Measurements from ENCODE around the gene SLC6A9.

SLC6A9 gene

DNA sequence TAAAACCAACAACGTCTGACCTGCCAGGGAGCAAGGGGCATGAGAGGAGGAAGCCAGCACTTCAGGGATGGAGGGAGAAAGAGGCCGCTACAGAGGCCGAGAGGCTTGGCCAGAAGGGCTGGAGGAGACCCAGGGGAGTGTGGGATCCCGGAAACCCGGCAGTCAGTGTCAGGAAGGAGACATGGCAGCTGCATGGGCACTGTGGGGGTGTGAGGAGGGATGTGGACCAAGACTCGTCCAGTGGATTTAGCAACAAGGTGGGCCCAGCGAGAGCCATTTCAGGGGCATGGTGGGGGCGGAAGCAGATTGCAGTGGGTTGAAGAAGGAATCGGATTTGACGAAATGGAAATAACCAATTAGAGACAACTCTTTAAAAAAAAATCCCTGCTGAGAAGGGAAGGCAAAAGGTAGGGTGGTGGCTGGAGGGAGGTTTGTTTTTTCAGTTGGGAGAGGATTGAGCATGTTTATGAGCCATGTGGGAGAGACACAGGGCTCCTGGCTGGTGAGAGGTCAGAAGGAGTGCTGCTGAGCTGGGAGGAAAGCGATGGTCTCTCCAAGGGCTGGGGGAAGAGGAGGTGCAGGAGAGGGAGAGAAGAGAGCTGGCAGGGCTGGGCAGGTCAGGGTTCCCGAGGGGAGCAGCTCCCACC is 47.9 kb downstream of the SLC6A9 start:
- no peak for DNase-seq (ENCODE audit: low read depth, low spot score)

DNA sequence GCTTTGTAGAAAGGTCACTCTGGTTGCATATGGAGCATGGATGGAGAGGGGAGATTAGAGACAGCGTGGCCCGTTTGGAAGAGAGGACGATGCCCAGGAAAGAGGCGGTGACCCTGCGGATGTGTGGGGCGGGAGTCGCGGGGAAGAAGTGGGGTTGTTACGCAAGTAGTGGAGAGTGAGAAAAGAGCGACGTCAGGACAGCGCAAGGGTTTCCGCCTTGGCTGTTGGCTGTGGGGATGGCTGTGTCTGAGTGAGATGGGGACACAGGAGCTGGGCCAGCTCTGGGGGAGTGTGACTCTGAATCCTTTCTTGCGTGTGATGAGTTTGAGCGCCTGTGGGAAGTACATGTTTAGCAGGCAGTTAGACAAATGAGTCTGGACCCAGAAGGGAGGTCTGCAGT is 48.5 kb downstream of the SLC6A9 start:
- no peak for DNase-seq (ENCODE audit: low read depth, low spot score)

DNA sequence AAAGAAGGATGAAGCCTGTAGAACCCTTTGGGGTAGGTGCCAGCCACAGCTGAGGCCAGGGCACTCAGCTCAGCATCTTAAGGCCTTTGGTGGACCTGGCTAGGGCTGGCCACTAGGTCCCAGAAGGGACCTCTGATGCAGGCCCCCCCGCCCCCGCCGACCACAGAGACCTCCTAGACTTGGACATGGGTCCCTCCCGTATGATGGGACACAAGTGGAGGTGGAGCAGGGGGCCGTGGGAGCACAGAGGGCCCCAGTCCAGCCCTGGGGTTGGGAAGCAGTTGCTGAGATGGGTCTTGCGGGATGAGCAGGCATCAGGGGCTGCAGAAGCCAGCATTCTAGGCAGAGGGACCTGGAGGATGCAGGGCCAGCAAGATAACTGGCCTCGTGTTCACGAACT is 49.0 kb downstream of the SLC6A9 start:
- DNase-seq (ENCODE audit: low read depth, low spot score) = no peak

DNA sequence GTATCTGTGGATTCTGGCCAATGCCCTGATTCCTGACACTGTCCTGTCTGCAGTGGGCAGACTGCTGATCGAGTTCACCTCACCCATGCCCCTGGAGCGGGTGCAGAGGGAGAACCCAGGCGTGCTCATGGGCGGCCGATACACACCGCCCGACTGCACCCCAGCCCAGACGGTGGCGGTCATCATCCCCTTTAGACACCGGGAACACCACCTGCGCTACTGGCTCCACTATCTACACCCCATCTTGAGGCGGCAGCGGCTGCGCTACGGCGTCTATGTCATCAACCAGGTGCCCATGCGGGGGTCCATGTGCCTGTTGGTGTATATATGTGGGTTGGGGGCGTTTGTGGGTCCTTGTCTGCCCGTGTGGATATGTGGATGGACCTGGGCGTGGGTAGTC is 49.6 kb downstream of the SLC6A9 start:
- DNase-seq (ENCODE audit: low read depth, low spot score) = no peak

DNA sequence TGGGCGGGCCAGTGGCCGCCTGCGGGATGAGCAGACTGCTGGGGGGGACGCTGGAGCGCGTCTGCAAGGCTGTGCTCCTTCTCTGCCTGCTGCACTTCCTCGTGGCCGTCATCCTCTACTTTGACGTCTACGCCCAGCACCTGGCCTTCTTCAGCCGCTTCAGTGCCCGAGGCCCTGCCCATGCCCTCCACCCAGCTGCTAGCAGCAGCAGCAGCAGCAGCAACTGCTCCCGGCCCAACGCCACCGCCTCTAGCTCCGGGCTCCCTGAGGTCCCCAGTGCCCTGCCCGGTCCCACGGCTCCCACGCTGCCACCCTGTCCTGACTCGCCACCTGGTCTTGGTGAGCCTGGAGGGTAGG is 50.1 kb downstream of the SLC6A9 start:
- no peak for DNase-seq (ENCODE audit: low read depth, low spot score)

DNA sequence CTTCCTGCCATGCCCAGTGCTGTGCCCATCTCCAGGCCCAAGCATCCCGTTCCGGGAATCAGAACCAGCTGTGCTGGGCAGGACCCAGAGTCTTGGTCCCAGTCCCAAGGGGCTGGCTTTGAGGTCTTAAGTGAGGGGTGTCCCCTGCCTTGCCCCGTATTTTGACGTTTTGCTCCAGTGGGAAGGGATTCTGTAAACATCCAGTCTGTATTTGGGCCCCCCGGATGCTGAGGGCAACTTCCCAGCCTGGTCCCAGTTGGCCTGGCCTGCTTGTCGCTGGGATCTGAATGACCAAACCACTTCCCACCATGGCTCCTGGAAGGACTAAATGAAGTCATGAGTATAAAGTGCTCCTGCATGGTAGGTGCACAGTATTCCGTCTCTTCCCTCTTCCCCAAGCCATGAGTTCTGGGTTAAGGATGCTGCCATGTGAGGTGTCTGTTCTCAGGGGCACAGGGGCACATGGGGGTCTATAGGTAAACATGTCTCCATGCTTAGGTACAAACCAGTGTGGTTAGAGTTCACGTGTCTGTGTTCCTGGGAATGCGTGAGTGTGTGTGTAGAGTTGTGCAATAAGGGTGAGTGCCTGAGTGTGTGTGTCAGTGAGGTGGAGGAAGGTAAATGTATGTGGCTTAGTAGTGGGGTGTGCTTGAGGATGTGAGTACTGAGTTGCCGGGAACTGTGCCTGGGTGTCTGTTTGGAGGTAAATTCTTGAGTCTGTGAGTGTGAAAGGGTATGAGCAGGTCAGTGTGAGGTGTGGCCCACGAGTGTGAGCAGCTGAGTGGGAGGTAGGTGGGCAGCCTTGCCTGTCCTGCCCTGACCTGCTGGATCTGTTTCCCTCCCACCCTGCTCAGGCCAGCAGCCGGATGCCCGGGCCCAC is 50.8 kb downstream of the SLC6A9 start:
- no peak for DNase-seq (ENCODE audit: low read depth, low spot score)

DNA sequence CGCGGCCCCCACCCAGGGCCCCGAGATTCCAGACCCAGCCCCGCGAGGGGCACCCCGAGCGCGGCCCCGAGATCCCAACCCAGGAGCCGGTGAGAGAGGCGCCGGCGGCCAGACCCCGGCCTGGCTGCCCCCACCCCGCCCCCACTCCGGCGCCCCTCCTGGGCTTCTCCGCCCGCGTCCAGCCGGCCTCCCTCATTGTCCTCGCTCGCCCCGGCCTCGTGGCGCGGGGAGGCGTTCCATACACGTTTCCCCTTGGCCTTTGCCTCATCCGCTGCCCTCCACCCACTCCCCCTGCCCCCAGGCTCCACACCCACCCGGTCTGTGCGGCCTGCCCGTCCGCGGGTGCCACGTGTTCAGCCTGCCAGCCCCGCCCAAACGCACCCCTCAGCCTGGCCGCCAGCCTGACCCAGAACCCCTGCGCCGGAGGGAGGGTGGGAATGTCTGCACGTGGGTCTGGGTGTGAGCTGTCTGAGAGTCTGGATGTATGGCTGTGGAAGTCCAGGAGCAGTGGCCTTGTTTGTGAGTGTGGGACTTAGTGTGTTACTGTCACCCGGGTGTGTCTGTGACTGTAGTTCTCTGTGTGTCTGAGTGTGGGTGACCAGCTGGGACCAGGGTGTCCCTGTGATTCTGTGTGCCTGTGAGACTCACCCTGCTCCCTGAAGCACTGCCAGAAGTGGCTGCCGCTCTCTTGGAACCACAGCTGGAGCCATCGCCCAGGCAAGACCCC is 51.6 kb downstream of the SLC6A9 start:
- DNase-seq (ENCODE audit: low read depth, low spot score) = peak; percentile 75

DNA sequence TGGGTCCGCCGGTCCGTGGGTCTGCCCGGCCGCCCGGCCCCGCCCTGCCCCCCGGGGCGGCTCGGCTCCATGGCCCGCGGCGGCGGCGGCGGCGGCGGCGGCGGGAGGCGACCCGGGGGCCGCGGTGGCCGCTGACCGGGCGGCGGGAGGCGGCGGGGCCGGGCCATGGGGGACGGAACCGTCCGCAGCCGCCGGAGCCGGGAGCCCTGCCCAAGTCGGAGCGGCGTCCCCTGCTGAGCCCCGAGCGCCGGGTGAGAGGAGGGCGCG is 52.1 kb downstream of the SLC6A9 start:
- peak; percentile 27 for DNase-seq (ENCODE audit: low read depth, low spot score)

DNA sequence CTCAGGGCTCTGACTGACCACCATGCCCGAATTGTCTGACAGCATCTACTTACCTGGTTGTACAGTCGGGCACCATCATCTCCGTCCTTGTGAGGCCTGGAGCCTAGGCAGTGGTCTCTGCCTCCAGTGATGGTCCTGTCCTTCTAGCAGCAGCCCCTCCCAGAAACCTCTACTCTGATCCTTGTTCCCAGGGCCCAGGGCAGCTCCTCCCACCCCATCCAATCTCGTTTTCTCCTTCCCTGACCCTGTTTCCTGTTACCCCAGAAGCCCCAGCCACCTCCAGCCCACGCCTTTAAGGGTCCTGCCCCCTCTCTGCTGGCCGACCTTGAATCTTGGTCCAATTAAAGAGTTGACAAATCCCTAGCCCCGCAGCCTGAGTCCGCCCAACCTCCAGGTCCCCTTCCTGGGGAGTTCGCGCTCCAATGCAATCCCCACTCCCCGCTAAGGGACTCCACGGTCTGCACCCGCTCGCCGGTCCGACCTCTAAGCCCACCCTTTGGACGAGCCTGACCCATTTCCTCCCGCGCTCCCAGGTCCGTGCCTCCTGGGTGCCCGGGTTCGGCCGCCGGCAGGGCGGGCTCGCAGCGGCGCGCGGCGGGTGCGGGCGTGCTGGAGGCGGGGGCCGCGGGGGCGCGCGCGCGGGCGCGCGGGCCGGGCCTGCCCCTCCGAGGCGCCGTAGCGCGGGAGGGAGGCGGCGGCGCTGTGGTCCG is 52.6 kb downstream of the SLC6A9 start, which contains the start of gene B4GALT2:
TSS of gene B4GALT2 (plus strand) at position 660 of the 710 bp plus-strand sequence. CDS start 1,951 bp downstream, outside the sequence.
- peak; percentile 76 for DNase-seq (ENCODE audit: low read depth, low spot score)

DNA sequence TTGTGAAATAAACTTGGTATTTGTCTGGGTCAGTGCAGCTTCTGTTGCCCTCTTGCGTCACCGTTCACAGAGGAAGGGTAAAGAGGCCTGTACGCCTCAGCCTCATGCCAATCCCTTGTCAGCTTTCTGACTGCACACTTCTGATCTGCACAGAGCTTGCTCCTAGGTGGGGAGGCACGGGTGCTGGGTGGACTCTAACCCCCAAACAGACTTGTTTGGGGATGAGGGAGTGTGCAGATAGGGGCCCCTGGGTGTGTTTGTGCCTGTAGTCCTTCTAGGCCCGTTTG is 53.1 kb downstream of the SLC6A9 start:
- DNase-seq (ENCODE audit: low read depth, low spot score) = no peak

DNA sequence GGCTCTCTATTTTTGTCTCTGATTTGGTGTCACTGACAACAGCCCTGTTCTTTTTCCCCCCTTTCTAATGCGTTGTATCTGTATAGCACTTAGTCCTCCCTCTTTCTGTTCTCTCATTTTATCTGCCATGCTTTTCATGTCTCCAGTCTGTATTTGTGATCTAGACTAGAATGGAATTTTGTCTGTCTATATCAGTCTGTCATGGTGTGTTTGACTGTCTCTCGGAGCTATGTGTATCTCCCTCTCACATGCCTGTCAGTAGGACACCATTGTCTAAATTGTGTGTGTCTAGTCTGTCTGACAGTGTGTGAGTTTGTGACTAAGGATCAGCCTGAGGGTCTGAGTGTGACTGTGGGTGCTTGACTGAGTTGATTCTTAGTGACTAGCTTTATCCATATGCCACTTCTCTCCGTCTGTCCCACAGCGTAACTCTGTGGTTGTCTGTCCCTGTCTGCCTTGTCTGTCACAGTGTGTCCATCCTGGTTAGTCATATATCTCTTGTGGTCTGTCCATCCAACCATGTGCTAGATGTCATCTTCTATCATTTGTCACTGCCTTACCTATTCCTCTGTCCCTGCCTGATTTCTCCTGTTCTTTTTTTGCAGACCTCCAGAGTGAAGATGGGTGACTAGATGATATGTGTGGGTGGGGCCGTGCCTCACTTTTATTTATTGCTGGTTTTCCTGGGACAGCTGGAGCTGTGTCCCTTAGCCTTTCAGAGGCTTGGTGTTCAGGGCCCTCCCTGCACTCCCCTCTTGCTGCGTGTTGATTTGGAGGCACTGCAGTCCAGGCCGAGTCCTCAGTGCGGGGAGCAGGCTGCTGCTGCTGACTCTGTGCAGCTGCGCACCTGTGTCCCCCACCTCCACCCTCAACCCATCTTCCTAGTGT is 53.6 kb downstream of the SLC6A9 start:
- no peak for DNase-seq (ENCODE audit: low read depth, low spot score)

DNA sequence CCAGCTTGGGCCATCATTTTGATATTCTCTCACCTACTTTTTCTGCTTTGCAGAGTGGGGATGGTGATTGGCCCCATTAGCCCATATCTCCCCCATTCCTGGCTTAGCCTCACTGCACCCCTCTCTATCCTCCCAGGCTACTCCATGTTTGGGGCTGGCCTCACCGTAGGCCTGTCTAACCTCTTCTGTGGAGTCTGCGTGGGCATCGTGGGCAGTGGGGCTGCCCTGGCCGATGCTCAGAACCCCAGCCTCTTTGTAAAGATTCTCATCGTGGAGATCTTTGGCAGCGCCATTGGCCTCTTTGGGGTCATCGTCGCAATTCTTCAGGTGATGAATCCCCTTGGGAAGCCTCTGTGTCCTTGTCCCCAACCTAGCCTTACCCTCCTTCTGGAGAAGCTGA is 54.4 kb downstream of the SLC6A9 start:
- no peak for DNase-seq (ENCODE audit: low read depth, low spot score)

DNA sequence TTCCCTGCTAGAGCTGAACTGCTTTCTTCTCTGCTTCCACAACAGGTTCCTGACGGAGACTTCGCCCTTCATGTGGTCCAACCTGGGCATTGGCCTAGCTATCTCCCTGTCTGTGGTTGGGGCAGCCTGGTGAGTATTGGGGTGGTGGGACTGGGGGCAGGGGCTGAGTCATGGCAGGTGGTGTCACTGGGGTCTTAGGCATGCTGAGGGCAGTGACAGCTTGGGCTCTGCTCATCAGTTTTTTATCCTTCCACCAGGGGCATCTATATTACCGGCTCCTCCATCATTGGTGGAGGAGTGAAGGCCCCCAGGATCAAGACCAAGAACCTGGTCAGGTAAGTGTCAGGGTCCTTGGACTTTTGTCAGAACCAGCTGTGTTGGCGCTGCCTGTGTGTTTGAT is 55.2 kb downstream of the SLC6A9 start:
- DNase-seq (ENCODE audit: low read depth, low spot score) = no peak

DNA sequence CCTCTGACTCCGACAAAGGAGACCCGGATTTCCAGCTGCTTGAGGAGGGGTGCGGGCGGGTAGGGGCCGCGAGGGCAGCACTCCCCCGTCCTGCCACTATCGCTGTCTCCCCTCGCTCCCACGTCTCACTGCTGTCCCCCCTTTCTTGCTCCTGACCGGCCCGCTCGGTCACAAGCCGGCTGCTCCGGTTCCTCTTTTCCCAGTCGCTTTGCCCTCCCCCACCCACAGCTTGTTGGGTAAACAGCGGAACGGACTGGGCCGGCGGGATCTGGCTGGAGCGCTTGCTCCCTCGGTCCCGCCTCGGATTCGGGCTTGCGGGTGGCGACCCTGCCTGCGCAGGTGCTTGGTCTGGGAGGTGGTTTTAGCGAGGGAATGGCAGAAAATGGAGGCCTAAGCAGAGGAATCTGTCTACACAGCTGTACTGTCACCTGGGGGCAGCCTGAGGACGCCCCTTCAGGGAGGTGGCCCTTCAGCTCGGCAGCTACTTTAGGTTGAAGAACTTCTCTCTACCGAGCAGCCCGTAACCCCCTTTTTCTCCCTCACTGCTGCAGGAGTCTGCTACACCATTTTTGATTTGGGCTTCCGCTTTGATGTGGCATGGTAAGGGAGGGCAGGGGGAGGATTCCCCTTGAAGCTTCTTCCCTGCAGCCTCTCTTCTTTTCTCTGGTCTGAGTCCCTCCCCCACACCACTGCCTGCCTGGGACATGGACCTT is 55.9 kb downstream of the SLC6A9 start:
- peak; percentile 47 for DNase-seq (ENCODE audit: low read depth, low spot score)

DNA sequence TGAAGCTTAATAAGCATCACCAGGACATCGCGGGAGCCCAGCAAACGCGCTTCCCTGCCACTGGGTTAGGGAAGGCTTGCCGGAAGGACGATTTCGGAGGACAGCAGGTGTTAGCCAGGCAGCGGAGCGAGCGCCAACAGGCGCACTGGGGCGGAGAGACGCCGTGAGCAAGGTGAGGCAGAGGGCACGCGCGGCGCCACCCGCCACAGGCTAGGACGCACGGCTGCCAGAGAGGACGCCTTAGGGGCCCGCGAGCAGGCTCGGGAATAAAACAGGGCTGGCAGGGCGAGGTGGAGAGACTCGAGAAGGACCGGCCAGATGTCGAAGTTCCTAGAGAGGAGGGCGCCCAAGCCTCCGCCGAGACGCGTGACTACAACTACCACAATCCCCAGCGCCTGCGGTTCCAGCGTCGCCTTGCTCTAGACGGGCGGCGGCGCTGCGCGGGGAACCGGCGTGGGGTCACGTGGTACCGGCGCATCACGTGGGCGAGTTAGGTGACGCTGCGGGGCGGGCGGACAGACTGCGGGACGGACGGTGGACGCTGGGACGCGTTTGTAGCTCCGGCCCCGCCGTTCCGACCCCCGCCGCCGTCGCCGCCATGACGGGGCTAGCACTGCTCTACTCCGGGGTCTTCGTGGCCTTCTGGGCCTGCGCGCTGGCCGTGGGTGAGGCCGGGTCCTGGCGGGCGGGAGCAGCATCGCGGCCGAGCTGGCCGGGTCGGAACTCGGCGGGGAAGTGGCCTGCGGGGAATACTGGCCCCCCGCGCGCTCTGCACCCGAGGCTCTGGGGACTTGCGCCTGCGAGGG is 56.6 kb downstream of the SLC6A9 start, which contains the start of gene ATP6V0B:
TSS of gene ATP6V0B (plus strand) at position 518 of the 806 bp plus-strand sequence. CDS start at position 599, 81 bp downstream.
- DNase-seq (ENCODE audit: low read depth, low spot score) = peak; percentile 98

DNA sequence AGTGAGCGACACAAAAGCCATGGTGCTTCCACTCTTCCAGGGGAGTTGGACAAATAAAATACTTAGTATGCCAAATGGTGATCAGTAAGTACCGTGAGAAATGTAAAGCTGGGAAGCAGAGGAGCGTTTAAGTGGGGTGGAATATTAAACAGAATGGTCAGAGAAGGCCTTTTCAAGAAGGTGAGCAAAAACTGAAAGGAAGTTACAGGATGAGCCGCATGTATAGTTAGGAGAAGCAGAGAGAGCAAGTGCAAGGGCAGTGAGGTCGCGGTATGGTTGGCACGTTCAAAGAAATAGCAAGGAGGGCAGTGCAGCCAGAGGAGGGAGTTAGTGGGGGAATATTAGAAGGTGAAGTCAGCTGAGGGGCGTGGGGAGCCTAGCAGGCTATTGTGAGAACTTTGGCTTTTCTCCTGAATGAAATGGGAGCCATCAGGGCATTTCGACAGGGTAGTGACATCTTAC is 57.2 kb downstream of the SLC6A9 start:
- DNase-seq (ENCODE audit: low read depth, low spot score) = no peak

DNA sequence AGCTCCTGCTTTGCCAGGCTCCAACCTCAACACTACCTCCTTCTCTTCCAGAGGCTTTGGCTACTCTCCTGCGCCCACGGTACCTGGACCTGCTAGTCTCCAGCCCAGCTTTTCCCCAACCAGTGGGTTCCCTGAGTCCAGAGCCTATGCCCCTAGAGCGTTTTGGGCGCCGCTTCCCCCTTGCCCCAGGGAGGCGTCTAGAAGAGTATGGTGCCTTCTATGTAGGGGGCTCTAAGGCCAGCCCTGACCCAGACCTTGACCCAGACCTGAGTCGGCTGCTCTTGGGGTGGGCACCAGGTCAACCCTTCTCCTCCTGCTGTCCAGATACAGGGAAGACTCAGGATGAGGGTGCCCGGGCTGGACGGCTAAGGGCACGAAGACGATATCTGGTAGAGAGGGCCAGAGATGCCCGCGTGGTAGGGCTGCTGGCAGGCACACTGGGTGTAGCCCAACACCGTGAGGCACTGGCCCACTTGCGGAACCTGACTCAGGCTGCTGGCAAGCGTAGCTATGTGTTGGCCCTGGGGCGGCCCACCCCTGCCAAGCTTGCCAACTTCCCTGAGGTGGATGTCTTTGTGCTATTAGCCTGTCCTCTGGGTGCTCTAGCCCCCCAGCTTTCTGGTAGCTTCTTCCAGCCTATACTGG is 59.8 kb downstream of the SLC6A9 start:
- DNase-seq (ENCODE audit: low read depth, low spot score) = no peak

DNA sequence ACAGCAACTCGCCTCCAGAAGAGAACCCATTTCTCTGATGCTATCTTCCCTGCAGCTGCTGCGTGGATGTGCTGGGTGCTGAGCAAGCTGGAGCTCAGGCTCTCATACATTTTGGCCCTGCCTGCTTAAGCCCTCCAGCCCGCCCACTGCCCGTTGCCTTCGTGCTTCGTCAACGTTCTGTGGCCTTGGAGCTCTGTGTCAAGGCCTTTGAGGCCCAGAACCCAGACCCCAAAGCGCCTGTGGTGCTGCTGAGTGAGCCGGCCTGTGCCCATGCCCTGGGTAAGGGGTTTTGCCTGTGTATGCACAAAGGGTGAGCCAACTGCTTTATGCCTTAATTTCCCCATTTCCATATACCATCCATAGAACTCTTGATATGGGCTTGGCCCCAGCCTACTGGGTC is 60.4 kb downstream of the SLC6A9 start:
- DNase-seq (ENCODE audit: low read depth, low spot score) = no peak

DNA sequence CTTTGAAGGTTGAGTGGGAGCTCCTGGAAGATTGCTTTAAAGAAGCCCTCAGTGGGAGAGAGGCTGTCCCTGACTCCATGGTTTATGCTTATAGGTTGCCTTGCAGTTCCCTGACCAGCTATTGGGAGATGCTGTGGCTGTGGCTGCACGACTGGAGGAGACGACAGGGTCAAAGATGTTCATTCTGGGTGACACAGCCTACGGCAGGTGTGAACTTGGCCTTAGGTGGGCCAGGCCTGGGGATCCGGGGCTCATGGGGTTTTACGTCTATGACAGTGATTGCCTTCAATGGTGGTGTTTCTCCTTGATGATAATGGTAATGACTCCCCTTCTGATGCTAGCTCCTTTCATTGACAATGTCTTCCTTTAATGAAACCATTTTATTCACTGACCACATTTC is 60.8 kb downstream of the SLC6A9 start:
- no peak for DNase-seq (ENCODE audit: low read depth, low spot score)

All from astrocyte of the hippocampus (primary cell).